ENCODE measurements around the gene INHBB.
"Not testable (repeated sequence)": the region's sequence is repeated elsewhere in the genome, so short reads cannot be mapped to it uniquely, and the experiment has no call there.

DNA sequence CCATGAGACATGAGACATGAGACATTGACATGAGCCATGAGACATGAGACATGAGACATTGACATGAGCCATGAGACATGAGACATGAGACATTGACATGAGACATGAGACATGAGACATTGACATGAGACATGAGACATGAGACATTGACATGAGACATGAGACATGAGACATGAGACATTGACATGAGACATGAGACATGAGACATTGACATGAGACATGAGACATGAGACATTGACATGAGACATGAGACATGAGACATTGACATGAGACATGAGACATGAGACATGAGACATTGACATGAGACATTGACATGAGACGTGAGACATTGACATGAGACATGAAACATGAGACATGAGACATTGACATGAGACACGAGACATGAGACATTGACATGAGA, 45.4 kb downstream of the INHBB start:
- not testable (repeated sequence) for TF ChIP-seq CTCF, POLR2A, EP300, POLR2AphosphoS5 (IDR thresholded peaks at IDR 0.05)
